Stimulated activated CD4-positive, alpha-beta T cell treated with anti-CD3 and anti-CD28 coated beads, Interleukin-15, amount 100 ng/mL, for 48 hours (primary cell): ENCODE results near the gene RALGPS1.

ENCODE experiments used
- DNase-seq, 2 donors: peaks; one replicate each; pipeline ENCODE4 v3.0.0-alpha.2; 2020; ENCODE audit warnings: low read depth in 2 of 2

RALGPS1 gene

DNA sequence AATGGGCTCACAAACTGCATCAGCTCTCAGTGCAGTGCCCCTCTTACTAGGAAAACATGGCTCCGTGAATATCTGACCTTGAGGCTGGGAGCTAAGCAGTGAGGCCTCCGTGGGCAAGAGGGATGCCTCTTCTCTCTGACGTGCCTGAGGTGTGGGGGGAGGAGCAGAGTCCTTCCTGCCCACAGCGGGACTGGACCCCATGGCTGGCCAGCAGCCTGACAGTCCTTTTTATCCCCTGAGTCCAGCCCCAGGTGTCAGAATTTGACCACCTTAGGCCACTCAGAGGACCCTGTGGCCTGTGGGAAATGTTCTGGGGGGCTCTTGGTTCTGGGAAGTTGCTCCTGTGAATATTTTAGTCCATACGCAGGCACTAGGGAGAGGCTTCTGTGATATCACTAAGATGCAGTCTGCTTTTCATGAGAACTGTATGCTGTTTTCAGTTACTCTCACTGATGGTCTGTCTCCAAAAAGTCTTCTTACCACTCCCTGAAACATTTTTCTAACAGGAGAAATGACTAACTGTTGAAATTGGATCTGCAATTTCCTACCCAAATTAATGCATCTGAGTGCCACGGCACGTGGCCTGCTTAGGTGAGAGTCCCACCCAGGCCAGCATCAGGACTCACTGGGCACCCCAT lies 184.5 kb downstream of the RALGPS1 start:
- DNase-seq: no peak

DNA sequence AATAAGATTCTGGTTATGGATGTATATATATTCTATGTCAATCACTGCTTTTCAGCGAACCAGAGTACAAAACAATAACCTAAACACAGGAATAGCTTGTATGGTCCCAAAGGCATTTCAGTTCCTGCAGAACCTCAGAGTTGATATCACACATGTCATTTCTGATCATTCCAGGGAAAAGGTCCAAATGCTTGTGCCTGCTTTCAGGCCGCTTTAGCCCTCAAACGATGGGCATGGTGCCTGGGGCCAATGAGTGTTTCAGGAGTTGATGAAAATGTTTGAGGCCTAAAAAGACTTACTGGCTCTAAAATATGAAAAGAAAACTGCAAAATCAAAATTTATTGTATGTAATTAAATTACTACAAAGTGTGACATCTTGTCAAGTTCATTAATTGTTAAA lies 185.1 kb downstream of the RALGPS1 start:
- no peak for DNase-seq

DNA sequence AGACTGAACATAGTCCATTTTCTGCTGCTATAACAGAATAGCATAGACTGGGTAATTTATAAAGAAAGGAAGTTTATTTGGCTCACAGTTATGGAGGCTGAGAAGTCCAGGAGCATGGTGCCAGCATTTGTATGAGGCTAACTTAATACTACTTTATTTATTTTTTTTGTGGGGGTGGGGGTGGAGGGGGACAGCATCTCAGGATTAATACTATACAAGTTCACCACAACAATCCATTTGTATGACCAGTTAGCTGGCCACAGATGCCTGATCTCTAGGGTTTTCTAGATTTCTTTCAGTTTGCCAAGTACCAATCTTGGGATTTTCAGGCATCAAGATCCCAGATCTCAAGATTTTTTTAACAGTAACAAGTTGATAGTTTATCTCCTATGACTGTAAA lies 187.6 kb downstream of the RALGPS1 start:
- DNase-seq: no peak

DNA sequence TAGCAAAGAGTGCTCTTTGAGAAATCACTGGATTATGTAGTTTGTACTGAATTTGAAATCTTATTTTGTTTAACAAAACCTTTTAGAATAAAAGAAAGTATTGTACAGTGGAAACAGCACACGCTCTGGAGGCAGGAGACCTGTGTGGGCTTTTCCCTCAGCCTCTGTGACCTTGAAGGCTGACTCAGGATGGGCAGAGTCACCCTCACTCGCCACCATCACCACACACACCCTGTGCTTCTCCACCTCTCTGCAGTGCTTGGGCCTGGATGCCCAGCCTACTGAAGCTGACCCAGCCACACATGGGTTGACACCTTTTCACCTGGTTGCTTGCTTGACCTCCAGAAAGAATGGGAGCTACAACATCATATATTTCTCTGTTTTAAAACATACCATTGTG lies 188.2 kb downstream of the RALGPS1 start:
- DNase-seq: no peak

DNA sequence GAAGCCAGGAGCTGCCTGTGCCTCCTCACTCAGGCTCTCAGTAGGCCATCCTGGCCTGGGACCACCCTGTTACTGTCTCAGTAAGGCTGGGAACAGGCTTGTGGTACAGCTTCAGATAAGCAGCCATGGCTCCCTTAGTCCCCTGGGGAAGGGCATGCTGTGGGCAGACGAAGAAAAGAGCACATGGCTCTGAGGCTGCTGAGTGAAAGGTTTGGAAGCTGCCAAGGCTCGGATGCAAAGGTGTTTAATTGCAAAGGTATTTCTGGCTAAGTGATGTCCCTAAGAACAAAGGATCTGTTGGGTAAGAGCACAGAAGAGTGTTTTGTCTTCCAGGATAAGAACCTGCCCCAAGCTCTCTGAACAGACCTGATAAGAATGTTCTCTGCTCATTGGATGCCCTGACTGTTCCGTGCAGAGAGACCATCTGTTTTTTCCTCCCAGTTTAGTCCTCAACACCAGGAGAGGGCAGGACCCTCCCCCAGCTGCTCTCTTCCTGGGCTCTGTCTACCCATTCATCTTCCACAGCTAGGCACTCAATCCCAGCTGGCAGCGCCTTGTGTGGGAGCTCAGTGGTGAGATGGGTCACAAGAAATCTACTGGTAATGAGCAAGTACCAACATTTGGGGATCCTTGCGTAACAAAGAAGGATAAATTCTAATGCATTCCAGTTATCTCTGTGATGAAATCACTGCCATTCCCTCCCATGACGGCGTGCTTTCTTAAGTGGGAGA lies 190.2 kb downstream of the RALGPS1 start:
- DNase-seq: no peak

DNA sequence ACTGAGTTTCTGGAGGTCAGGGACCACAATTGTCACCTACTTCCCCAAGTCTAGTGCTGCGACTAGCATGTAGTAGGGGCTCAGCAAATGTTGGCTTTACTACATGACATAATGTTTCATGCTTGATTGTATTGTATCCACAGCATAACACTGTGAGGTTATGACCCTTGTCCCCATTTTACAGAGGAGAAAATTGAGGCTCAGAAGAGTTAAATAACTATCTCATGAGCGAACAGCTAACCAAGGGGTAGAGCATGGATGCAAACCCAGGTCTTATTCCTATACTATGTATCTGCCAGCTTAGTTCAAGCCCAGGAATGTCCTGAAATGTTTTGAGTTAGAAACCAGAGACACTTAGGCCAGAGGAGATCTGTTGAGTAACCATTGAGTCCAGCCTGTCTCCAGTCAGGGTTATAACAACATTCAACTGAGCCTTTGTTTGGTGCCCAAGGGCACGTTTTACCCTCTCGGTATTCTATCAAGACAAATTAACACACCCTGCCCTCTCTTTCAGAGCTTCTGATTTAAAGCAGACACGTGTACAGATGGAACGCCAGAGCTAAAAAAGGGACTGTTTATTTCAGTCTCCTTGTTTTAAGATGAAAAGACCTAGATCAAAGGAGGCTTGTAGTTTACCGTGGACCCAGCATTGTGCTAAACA lies 191.4 kb downstream of the RALGPS1 start:
- DNase-seq: no peak

DNA sequence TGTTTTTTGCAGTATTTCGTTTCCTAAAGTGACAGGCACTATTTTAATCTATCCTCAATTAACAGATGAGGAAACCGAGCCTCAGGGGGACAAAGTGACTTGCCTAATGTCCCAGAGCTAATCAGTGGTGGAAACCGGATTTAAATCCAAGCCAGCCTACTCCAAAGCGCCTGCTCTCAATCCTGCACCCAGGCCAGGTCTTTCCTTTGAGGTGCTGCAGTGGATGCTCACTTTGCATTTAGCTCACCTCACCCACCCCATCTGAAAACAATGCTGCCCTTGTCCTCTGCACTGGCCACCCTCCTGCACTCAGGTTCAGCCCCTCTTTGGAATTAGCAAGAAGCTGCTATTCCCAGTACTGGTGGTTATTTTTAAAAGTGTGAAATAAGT lies 191.9 kb downstream of the RALGPS1 start:
- no peak for DNase-seq

DNA sequence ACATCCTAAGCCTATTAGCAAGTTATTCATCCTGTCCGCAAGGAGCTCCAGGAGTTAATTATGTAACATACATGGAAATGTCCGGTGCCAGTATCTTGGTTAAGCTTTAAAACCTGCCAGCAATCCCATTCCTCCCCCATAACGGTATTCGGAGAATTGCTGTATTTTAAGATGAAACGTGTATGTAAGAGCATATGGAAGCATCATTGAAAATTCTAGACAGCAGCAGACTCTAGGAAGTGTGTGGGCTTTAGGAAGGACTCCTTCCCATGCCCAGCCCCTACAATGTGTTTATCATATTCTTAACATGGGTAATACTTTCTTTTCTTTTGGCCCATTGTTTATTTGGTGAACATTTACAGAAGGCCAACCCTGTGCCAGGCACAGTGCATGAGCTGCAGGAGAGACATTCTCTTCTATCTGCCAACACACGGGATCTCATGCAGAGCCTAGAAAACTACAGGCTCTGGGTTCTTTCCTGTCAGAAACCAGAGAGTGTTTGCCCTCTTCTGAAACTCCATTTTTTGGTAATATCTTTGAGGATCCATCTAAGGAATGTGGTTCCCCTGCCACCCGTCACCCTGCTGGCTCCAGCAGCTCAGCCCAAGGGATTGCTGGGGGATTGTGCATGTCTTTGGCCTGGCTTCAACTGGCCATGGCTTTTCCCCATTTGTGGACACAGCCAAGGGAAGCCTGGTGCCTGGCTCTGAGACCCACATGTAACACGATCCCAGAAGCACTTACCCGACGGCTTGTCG lies 192.8 kb downstream of the RALGPS1 start:
- DNase-seq: no peak

DNA sequence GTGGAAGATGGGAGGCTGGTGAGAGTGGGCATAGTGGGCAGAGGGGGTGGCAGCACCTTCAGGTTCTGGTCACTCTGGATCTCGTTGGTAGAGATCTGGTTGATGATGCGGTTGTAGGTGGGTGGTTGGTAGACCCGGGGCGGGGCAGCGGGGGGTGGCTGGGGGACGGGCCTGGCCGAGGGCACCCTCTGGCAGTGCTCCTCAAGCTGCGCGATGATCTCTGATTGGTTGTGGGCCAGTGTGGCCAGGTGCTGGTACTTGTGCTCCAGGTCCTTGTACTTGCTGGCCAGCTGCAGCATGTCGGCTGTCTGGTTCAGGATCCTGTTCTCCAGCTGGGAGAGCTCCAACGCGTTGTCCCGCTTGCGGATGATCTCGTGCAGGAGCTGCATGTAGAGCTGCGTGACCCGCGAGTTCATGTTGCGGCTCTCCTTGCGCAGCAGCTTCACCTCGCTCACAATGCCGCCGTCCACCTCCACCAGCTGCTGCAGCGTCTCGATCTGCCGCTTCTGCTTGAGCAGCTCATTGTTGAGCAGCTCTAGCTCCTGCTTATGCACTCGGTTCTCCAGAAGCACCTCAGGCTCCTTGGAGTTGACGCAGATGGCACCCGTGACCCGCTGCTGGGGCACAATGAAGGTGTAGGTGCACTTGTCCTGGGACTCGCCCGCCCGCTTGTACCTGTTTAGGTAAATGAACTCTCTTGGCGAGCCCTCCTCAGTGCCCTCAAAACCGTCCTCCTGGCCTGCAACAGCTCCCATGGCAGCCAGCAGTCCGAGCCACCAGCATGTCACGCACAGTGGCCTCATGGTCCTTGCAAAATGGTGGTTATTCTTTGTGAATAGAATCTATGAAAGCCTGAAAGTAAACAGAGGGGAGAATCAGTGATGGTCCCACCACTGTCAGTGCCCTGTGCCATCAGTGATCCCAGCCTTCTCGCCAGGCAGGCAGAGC lies 193.6 kb downstream of the RALGPS1 start:
- no peak for DNase-seq

DNA sequence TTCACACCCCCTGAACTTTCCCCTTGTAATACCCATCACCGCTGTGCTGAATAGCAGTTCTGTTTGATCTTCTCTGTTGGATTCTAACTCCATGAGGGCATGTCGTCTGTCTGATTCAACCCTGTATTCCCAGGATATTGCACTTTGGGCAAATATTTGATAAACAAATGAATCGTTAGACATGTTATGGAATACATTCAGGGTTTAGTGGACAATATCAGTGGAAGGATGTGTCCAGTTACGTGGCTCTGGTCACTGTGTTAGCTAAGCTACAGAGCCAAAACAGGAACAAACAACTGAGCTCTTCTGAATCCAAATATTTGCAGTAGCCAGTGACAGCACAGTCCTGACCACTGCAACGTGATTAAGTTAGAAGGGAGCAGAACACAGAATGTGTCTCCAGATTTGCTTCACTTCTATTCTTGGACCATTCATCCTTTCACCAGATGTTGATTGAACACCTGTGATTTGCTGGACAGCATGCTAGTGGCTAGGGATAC lies 194.7 kb downstream of the RALGPS1 start:
- no peak for DNase-seq

DNA sequence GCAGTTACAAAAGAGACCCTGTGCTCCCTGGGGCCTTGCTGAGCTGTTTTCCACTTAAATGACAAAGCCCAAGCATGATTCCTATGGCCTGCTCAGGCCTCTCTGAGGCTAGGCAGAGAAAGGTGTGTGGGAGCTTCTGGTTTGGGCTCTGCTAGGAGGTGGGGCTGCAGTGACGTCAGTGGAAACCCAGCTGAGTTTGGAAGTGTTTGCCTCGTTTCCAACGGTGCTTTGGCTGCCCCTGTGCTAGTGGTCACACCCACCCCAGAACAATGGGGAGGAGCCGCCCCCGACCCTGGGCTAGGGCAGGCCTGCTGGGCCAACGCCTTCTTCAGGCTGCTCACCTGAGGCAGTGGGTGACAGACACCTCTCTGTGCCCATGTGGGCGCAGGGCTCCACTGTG lies 197.5 kb downstream of the RALGPS1 start:
- no peak for DNase-seq

DNA sequence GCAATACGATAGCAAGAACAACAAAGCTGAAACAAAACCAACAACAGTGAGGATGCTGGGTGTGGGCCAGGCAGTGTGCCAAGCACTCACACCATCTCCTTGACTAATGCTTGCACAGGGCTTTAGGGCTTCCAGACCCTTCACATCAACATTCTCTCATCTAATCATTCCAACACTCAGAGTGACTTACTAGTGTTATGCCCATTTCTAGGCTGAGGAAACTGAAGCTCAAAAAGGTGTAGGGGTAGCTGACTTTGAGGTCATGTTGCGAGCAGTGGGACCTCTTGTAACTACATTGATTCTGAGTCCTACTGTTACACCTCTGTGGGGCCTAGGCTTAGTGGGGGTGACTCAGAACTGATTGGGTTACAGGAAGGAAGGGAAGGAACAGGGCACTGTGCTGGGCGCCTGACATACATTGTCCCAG lies 198.2 kb downstream of the RALGPS1 start:
- DNase-seq: no peak

DNA sequence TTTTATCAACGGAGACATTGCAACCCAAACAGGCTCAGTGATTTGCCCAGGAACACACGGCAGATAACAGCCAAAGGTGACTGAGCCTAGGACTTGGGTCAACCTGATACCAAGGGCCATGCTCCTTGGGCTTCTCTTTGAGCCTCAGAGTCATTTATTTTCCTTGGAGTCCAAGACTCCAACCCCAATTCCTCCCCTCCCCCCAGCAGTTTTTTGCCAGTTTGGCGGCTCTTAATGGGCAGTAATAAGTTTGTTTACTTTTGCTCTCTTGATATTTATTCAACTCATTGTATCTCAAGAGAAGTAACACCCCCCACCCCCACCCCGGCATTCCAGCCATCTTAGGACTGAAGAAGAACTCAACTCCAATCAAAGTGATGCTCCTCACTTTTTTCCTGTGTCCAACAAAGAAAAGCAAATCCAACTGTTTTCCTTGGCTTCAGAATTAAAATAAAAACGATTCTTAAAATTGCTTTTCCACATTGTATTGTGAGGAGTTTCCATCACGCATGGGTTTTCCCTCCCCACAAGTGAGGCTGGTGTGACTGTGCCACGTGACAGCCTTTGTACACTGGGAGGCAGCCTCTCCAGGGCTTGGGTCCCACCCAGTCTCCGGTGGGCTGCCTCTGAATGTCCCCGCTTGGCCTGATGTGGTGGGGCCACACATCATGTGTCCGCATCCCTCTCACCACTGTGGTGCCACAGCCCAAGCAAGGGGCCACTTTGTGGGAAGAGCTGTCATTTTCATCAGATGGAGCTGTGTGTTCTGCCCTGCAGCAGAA lies 198.8 kb downstream of the RALGPS1 start:
- DNase-seq: no peak

DNA sequence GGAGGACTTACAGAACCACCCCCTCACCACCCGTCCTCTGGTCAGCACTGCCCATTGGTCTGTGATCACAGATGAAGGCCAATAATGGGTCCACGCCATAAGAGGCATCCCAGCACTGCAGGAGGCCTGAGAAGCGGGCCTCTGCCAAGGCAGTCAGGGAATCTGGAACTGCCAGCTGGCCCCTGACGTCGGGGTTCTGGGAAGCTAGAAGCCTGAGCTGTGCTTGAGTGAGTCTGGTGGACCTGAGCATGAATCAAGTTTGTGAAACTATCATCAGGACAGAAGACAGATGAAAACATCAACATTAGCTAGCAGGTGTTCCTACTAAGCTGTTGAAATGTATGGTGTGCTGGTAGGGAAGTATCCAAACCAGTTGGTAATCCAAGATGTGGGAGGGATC lies 200.0 kb downstream of the RALGPS1 start:
- DNase-seq: no peak

DNA sequence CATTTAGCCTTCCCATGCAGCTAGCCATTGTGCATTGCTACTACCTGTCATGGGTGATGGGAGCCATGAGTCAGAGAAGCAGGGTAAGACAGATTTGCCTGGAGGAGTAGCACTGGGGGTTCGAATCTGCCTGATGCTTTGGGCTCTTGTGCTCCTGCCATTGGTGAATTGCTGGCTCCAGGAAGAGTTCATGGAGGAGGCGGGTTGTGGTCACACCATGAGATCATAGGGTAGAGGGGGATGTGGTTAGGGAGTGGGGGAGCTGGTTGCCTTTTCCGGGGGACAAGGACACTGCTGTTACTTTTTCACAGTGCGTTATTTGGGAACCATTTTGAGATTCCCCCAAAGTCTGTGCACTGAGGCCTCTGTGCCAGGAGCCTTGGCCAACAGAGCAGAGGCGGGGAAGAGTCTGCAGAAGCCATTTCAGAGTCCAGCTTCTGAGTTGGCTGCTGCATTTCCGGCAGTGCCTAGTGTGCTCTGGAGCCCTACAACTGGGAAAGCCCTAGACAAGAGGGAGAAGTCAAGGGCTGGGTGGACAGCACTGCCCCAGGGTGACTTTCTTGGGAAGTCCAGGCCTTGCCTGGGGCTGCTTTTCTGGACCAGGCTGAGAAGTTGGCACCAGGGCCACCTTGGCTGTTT lies 201.6 kb downstream of the RALGPS1 start:
- DNase-seq: no peak

DNA sequence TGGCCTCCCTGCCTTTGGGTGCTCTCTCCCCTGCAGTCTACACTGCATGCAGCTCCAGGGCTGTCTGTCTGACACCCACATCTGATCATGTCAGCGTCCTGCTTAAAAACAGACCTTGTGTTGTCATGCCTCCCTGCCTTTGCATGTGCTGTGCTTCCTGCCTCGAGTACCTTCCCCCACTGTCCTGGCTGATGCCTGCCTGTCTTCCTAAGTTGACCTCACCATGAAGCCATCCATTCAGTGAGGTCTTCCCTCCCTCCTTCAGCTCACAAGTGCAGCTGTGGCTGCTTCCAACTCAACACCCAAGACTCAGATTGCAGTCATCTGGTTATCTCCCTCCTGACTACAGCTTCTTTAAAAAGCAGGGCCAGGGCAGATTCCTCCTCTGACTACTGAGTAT lies 202.4 kb downstream of the RALGPS1 start:
- no peak for DNase-seq

DNA sequence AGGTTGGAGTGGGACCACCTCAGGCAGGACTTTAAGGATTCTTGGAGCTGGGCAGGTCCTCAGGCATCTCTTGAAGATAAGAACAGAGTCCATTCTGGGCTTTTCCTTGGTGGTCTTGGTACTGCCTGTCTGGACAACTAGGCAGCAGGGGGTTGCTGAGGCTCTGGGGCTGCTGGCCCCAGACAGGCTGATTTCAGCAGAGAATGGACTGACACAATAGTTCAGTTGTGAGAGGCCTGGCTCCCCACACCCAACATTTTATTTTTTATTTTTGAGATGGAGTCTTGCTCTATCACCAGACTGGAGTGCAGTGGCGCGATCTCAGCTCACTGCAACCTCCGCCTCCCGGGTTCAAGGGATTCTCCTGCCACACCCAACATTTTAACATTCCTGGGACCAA lies 203.2 kb downstream of the RALGPS1 start:
- DNase-seq: no peak

DNA sequence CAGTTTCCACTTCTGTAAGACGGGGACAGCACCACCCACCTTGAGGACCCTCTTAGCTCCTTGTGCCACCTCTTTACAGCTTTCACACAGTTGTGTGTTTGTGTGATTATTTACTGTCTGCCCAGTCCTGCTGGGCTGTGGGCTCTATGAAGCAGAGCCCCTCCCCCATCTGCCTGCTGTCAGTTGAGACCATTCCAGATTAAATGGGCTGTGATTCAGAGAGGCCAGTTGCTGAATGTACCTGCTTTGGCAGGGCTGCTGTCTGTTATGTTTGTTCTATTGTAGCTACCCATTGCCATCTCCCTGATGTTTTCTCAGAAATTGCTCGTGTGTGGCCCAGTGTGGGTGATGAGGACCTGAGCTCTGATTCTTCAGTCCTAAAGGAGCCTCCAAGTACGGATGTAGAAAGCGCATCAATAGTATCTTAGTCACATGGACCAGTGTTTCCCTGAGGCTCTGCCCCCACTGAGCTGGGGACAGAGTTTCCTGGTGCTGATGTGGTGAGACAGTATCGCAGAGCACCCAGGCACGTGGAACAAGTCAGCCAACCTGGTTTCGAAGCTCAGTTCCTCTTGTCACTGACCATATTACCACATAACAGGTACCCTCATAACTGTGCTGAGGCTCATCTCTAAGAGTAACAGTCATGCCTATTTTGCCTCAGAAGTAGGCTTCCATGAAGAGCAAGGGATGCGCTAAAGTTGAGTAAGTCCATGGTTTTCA lies 204.2 kb downstream of the RALGPS1 start:
- DNase-seq: no peak

DNA sequence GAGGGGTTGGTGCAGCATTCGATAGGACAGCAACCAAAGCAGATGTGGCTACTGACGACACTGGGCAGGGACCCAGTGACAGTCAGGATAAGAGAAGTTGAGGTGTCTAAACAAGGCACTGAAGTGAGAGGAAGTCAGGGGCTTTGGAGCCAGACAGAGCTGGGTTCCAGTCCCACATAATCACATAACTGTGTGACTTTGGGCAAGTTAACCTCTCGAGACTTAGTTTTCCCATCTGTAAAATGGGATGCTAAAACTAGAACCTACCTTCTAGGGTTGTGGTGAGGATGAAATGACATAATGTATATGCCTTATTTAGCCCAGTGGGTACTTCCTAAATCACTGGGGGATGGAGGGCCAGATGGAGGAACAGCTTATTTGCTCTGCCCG lies 204.7 kb downstream of the RALGPS1 start:
- DNase-seq: no peak
